Neuron (in vitro differentiated cells): ENCODE data around the gene DNTTIP2.
"Not testable (repeated sequence)": the region's sequence is repeated elsewhere in the genome, so short reads cannot be mapped to it uniquely, and the experiment has no call there.

Experiments
- H2AFZ ChIP-seq: one replicate; pipeline ENCODE4 v1.6.1; 2013; ENCODE audit warnings: low read depth, mild to moderate bottlenecking, inconsistent platforms, low read length, moderate library complexity
- H3K27me3 ChIP-seq: one replicate; pipeline ENCODE4 v1.6.1; 2013; ENCODE audit warnings: low read length; ENCODE audit not compliant: insufficient read depth
- H3K36me3 ChIP-seq: one replicate; pipeline ENCODE4 v1.6.1; 2013; ENCODE audit warnings: low read length; ENCODE audit not compliant: insufficient read depth
- H3K4me1 ChIP-seq: one replicate; pipeline ENCODE4 v1.6.1; 2013; ENCODE audit warnings: low read length; ENCODE audit not compliant: insufficient read depth
- H3K4me3 ChIP-seq: 2 replicates; pipeline ENCODE4 v1.5.1; 2013; ENCODE audit warnings: mild to moderate bottlenecking, low read length, moderate library complexity
- H3K9me3 ChIP-seq: one replicate; pipeline ENCODE4 v1.6.1; 2013; ENCODE audit warnings: low read length

Gene DNTTIP2

DNA sequence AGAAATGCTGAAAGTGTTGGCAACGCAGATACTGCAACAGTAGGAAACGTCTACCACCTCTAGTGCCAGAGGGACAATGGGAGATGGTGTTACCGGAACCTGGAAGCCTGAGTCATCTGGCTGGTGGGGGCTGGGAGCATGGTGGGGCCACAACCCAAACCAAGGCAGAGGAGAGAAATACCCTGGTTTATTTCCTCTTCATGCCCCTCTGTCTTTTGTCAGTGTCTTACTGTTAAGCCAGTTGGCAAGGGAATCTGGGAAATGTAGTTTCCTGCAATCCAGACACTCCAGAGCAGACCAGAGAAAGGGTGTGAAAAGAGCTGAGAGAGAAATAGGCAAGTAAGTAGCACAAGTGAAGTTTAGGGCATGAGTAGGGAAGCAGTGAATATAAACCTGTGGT lies 14.8 kb downstream of the DNTTIP2 start:
- Histone ChIP-seq H3K27me3 (no peaks in the 10 kb centered on the region), H2AFZ (no peak overlapping the region), H3K9me3 (no peaks in the 10 kb centered on the region), H3K4me1 (no peaks in the 10 kb centered on the region), H3K36me3 (peaks cover 7% of the 10 kb centered on the region), H3K4me3 (no peak overlapping the region)

DNA sequence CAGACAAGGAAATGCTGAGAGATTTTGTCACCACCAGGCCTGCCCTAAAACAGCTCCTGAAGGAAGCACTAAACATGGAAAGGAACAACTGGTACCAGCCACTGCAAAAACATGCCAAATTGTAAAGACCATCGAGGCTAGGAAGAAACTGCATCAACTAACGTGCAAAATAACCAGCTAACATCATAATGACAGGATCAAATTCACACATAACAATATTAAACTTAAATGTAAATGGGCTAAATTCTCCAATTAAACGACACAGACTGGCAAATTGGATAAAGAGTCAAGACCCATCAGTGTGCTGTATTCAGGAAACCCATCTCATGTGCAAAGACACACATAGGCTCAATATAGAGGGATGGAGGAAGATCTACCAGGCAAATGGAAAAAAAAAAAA lies 21.4 kb downstream of the DNTTIP2 start:
- not testable (repeated sequence) for H3K36me3 ChIP-seq, H3K4me3 ChIP-seq, H3K9me3 ChIP-seq, H3K4me1 ChIP-seq, H2AFZ ChIP-seq, H3K27me3 ChIP-seq

DNA sequence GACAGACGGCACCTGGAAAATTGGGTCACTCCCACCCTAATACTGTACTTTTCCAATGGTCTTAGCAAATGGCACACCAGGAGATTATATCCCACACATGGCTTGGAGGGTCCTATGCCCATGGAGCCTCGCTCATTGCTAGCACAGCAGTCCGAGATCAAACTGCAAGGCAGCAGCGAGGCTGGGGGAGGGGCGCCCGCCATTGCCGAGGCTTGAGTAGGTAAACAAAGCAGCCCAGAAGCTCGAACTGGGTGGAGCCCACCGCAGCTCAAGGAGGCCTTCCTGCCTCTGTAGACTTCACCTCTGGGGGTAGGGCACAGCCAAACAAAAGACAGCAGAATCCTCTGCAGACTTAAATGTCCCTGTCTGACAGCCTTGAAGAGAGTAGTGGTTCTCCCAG lies 23.0 kb downstream of the DNTTIP2 start:
- H2AFZ ChIP-seq, H3K27me3 ChIP-seq, H3K9me3 ChIP-seq, H3K4me3 ChIP-seq, H3K4me1 ChIP-seq, H3K36me3 ChIP-seq: not testable (repeated sequence)

DNA sequence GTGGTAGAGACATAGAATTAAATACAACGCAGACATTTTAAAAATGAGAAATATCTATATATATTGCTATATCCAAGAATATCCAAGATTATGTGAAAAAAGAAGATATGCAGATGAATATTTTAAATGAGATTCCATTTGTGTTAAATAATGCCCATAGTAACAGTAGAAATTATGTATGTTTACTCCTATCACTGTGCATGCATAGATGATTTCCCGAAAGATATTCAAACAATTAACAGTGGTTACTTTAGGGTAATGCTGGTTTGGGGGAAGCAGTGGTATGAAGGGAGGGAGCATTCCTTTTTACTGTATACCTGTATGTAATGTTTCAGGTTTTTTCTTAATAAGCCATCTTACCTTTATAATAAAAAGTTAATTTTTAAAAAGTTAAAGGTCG lies 25.1 kb downstream of the DNTTIP2 start:
- Histone ChIP-seq H3K27me3 (no peaks in the 10 kb centered on the region), H3K9me3 (no peaks in the 10 kb centered on the region), H3K36me3 (no peaks in the 10 kb centered on the region), H3K4me1 (no peaks in the 10 kb centered on the region), H3K4me3 (no peak overlapping the region), H2AFZ (no peak overlapping the region)

DNA sequence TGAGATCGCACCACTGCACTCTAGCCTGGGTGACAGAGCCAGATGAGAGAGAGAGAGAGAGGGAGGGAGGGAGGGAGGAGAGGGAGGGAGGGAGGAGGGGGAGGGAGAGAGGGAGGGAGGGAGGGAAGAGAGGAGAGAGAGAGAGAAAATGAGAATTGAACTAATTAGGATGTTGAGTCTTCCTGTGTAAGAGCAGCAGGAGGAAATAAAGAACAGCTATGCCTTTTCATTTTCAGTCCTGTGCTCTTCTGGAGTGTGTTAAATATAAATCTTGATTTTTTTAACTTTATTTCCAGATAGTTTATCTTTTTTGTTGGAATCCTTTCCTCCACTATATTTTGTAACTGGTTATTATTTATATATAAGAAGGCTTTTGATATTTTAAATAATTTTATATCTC lies 27.1 kb downstream of the DNTTIP2 start:
- H2AFZ ChIP-seq: no peak overlapping the region
- H3K4me1 ChIP-seq: no peaks in the 10 kb centered on the region
- no peaks in the 10 kb centered on the region for H3K27me3 ChIP-seq
- no peaks in the 10 kb centered on the region for H3K36me3 ChIP-seq
- H3K4me3 ChIP-seq: no peak overlapping the region
- H3K9me3 ChIP-seq: no peaks in the 10 kb centered on the region

DNA sequence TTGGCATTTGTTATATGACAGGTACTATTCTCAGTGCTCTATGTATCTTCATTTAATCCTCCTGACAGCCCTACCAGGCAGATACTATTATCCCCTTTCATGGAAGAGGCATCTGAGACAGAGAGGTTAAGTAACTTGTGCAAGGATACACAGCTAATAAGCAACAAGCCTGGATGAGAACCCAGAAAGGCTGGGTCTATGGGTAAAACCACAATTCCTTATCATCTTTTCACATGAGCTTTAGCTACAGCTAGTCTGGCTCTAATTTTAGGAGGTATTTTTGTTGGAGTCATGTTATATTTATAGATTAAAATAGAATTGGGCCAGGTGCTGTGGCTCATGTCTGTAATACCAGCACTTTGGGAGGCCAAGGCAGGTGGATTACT lies 27.7 kb downstream of the DNTTIP2 start:
- Histone ChIP-seq H2AFZ (no peak overlapping the region), H3K9me3 (no peaks in the 10 kb centered on the region), H3K27me3 (no peaks in the 10 kb centered on the region), H3K36me3 (no peaks in the 10 kb centered on the region), H3K4me1 (no peaks in the 10 kb centered on the region), H3K4me3 (no peak overlapping the region)

DNA sequence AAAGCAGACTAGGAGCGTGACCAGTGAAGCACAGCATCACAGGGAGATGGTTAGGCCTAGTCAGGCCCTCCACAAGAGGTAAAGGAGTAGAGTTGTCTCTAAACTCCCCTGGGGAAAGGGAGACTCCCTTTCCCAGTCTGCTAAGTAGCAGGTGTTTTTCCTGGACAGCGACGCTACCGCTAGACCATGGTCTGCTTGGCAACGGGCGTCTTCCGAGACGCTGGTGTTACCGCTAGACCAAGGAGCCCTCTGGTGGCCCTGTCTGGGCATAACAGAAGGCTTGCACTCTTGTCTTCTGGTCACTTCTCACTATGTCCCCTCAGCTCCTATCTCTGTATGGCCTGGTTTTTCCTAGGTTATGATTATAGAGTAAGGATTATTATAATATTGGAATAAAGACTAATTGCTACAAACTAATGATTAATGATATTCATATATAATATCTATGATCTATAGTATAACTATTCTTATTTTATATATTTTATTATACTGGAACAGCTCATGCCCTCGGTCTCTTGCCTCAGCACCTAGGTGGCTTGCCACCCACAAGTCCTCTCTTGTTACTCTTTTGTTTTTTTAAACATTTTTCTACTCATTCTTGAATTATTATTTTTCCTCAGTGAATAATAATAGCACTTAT lies 28.2 kb downstream of the DNTTIP2 start:
- not testable (repeated sequence) for H3K4me1 ChIP-seq, H3K4me3 ChIP-seq, H2AFZ ChIP-seq, H3K36me3 ChIP-seq, H3K27me3 ChIP-seq, H3K9me3 ChIP-seq

DNA sequence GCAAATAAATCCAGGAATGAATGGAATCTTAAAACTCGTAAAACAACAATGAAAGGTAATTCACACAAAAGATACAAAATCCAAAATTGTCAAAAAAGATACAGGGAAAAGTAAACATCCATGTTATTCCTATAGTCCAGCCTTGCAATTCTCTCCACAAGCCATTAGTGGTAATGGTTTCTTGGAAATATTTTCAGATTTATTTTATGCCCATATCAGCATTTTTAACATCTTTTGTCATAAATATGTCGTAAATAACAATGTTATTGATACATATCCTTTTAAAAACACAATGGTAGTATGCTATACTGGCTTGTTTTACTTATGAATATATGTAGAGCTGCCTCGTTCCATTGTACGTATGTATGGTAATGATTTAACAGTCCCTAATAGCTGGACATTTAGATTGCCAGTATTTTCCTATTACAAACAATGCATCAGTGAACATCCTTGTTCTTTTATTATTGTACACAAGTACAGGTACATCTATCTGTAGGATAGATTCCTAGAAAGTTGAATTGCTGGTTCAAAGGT lies 30.6 kb downstream of the DNTTIP2 start:
- Histone ChIP-seq H3K27me3 (no peaks in the 10 kb centered on the region), H3K9me3 (no peaks in the 10 kb centered on the region), H3K4me3 (peak overlapping the region; percentile 96), H3K36me3 (no peaks in the 10 kb centered on the region), H3K4me1 (peaks cover 8% of the 10 kb centered on the region), H2AFZ (peak overlapping the region; percentile 96)

DNA sequence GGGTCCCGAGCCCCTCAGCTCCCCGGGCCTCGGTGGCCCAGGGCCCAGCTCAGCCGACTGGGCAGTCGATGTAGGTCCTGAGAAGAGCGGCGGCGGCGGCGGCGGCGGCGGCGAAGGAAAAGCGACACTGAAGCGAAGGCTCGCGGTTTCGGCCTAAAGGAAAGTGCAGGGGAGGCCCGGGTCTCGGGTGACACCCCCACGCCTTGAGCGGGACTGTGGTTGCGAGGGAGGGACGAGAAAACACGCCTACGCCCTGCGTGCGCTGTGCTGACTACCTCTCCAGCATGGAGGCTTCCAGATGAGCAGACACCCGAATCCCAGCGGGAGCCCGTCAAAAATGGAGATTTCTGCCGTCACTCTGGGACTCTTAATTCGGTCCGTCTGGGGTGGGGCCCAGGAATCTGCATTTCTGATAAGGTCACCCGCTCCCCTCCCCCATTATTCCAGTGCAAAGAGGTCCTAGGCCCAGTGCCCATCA lies 31.2 kb downstream of the DNTTIP2 start:
- Histone ChIP-seq H3K4me3 (peak overlapping the region; percentile 96), H3K4me1 (peaks cover 8% of the 10 kb centered on the region), H3K36me3 (no peaks in the 10 kb centered on the region), H2AFZ (peak overlapping the region; percentile 96), H3K27me3 (no peaks in the 10 kb centered on the region), H3K9me3 (no peaks in the 10 kb centered on the region)

DNA sequence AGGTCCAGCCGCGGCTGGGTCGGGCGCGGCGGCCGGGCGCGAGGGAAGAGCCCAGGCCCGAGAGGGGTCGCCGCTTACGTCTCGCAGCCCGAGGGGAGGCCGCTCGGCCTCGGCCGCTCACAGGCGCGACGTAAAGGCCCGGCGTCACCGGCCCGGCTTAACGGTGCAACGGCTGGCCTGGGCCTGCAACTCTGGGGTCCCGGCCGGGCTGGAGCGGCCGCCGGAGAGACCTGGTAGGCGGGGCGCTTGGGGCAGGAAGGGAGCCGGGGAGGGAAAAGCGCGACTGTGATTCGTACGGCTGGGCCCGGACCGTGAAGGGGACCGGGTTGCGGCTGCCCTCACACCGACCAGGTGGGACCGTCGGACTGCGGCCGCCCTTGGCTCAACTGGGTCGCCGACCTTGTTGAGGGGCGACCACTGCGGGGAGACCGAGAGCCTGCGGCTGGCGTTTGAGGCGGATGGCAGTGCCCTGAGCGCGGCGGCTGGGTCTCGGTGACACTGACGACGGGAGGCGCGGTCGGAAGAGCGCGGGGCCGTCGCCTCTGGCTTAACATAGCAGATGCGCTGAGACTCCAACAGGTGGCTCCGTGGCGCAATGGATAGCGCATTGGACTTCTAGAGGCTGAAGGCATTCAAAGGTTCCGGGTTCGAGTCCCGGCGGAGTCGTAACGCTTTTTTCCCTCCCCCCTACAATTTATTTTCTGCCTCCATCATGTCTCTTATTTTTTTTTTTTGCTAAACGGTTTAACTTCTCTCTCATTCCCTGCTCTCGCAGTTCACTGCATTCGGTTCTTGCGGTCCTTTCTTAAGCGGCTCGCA lies 31.8 kb downstream of the DNTTIP2 start:
- Histone ChIP-seq H3K4me1 (peaks cover 8% of the 10 kb centered on the region), H3K9me3 (no peaks in the 10 kb centered on the region), H3K27me3 (no peaks in the 10 kb centered on the region), H3K4me3 (peak overlapping the region; percentile 96), H2AFZ (peak overlapping the region; percentile 96), H3K36me3 (no peaks in the 10 kb centered on the region)

DNA sequence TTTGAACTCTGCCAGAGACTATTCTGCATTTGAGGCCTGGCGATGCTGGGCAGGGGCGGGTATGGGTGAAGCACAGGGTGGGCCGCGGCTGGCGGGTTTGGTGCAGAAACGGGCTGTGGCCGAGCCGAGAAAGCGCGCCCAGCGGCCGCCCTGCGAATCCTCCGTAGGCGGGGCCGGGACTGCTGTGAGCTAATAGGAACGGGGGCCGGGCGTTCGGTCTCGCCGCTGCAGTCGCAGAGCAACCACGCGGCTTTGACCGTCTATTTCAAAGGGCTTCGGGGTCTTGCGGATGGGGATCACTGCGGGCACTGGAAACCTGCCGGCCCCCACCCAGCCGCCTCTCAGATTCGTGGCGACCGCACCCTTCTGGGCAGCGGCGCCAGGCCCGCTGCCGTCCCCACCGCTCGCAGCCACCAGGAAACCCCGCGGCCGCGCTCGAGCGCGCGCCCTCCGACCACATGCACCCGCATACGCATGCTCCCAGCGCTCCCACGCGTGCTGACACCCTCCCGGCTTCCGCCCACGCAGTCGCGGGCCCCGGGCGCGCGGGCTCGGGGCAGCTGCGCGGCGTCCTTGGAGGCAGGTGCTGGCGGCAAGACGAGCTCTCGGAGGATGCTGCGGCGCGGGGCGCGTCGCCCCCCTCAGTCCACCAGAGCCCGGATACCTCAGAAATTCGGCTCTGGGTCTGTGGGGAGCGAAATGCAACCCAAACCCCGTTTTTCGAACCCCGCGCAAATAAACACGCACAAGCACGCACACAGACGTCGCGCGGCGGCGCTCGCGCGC lies 32.6 kb downstream of the DNTTIP2 start:
- Histone ChIP-seq H3K27me3 (no peaks in the 10 kb centered on the region), H3K36me3 (no peaks in the 10 kb centered on the region), H3K4me3 (peak overlapping the region; percentile 96), H2AFZ (peak overlapping the region; percentile 81), H3K4me1 (peaks cover 8% of the 10 kb centered on the region), H3K9me3 (peaks cover under 1% of the 10 kb centered on the region)

DNA sequence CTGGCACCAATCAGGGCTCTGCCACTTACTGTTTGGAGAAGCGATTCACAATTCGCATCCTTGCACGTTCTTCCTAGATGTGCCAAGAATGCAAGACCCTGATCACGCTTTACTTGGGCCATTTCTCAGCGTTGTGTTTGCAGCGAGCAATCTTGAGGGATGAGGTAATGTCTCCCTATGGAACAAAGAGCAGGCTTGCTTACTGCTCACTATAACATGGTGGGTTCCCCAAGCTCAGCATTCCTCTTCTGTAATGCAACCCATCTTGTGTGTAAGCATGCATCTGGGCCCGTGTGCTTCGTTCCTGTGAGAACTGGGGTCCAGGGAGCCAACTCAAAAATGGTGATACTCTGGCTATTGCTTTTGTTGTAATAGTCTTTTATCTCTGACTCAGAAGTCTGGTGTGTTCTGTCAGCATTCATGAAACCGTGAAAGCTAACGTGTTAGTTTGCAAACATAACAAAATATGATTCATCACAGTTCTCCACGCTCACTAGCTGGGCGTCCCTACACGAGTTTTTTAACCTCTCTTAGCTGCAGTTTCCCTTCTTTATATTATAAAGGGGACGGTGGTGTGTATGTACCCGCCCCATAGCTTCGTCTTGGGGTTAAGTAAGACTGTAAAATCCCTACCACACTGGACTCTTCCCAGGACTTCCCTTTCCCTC lies 33.3 kb downstream of the DNTTIP2 start:
- Histone ChIP-seq H3K4me3 (peak overlapping the region; percentile 96), H2AFZ (peak overlapping the region; percentile 81), H3K27me3 (peaks cover 6% of the 10 kb centered on the region), H3K36me3 (no peaks in the 10 kb centered on the region), H3K9me3 (peaks cover 5% of the 10 kb centered on the region), H3K4me1 (peaks cover 8% of the 10 kb centered on the region)
